GM18517 (cell line): ENCODE measurements around the gene TCF19.

Experiments used
- ATAC-seq: cut with Tn5 transposase; IDR thresholded peaks from one replicate; pipeline ENCODE4 v1.9.1; 2021; ENCODE audit warnings: mild to moderate bottlenecking, moderate library complexity; ENCODE audit not compliant: unreplicated experiment

The TCF19 gene

GRCh38 chr6:31202259-31203166, 44.1 kb downstream of the TCF19 start:
- ATAC-seq = no peak

GRCh38 chr6:31203345-31203979, 45.1 kb downstream of the TCF19 start:
- ATAC-seq = peak; percentile 69

GRCh38 chr6:31204751-31205145, 46.4 kb downstream of the TCF19 start:
- no peak for ATAC-seq

GRCh38 chr6:31205638-31206037, 47.2 kb downstream of the TCF19 start:
- ATAC-seq = no peak

- ATAC-seq = no peak
These were observed 50.1 kb downstream of the TCF19 start for GRCh38 chr6:31208506-31208905.

GRCh38 chr6:31209137-31209536, 50.7 kb downstream of the TCF19 start:
- no peak for ATAC-seq

- no peak for ATAC-seq
These were observed 51.7 kb downstream of the TCF19 start for GRCh38 chr6:31210123-31210522.

GRCh38 chr6:31210741-31211532, 52.5 kb downstream of the TCF19 start:
- ATAC-seq = no peak
